GM19025 (cell line): Measurements from ENCODE around the gene RFNG.

Experiments
- ATAC-seq: cut with Tn5 transposase; IDR thresholded peaks from one replicate; pipeline ENCODE4 v1.9.1; 2021; ENCODE audit warnings: mild to moderate bottlenecking, low read depth, moderate library complexity; ENCODE audit not compliant: unreplicated experiment

The RFNG gene

DNA sequence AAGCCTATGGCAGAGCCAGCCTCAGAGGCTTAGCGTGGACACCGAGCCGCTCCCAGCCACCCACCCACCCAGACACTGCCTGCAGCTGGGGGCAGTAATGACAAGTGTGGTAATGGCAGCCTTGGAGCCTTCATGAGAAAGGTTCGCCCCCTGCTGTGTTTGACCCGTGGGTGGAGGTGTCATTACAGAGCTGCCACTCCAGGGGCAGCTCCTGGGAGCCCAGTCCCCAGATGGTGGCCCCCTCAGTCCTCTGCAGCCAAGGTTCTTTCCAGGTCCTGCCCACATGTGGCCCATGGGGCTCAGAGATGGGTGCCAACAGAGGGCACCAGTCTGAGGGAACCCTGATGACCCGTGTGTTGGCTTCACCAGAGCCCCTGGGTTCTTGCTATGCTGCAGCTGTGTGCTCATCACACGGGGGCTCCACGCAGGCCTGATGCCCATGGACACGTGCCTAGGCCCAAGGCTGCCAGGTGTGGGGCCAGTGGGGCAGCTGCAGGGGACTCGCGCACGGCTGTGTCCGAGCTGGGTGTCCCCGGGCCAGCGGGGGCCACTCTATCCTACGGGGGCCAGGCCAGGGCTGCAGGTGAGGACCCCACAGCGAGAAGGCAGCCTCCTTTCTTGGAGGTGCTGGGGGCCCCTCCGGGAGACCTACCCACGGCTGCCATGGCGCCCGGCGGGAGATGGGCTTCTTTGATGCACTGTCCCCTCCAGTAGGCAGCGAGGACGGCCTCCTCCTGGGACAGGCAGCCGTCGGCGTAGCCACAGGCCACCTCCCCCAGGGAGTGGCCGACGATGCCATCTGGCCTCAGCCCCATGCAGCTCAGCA is 38.3 kb upstream of the RFNG start:
- no peak for ATAC-seq

DNA sequence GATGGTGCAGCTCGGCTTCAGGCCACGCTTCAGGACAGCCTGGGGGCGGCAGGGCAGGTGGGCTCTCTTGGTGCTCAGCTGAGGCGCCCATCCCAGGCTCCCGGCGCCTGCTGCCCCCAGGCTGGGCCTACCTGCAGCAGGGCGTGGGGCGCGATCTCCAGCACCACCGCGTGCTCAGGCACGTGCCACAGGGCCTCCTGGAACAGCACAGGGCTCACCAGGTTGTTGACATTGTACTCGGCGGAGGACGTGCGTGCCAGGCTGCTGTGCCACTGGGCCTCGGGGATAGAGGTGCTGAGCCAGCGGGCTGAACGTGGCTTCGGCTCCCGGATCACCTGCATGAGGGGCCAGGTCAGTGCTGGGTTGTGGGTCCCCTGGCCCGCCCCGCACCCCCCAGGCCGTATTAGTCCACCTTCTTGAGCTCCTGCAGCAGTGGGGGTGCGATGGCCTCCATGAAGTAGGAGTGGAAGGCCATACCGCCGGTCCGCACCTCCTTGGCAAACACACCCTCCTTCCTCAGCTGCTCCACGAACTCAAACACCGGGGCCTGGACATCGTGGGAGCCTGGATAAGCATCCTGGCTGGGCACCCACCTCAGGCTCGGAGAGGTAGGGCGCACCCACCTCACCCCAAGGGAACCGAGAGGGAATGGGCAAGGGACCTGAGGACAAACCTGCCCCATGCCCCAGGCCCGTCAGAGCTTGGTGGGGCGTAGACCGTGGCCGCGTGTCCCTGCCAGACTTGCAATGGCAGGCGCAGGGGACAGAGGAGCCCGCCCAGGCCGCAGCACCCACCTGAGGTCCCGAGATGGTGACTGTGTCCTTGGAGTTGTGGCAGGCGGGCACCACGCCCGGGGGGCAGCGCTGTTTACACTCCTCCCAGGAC is 37.5 kb upstream of the RFNG start:
- no peak for ATAC-seq

DNA sequence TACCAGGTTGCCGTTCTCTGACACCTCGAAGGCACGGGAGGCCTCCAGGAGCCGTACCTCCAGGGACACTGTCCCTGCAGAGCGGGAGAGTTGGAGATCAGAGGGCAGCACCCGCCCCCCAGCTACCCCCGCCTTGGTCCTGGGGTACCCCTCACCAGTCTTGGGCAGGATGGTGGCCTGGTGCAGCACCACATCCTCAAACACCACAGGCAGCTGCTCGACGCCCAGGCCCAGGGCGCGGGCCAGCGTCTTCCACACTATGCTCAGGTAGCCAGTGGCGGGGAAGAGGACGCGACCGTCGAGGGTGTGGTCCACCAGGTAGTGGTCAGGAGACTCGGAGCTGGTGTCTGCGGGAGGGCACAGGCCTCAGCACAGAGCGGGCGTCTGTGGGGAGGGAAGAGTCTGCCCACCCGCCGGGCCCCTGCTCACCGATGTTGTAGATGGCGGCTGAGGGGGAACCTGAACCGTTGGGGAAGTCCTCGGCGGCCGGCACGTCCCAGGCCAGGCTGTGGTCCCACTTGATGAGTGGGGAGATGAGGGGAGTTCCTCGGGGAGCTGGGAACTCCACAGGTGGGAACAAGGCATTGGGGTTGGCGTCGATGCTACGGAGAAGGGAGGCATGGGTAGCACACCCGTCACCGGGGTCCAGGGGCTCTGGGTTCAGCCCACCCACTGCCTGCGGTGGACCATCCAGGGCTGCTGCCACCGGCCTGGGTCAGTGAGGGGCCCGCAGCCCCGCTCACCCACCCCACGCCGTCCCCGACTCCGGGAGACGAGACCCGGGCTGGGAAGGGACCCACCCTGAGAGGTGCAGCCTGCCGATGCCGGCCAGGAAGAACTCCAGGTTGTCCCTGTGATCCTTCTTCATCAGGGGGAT is 36.6 kb upstream of the RFNG start:
- ATAC-seq: no peak

DNA sequence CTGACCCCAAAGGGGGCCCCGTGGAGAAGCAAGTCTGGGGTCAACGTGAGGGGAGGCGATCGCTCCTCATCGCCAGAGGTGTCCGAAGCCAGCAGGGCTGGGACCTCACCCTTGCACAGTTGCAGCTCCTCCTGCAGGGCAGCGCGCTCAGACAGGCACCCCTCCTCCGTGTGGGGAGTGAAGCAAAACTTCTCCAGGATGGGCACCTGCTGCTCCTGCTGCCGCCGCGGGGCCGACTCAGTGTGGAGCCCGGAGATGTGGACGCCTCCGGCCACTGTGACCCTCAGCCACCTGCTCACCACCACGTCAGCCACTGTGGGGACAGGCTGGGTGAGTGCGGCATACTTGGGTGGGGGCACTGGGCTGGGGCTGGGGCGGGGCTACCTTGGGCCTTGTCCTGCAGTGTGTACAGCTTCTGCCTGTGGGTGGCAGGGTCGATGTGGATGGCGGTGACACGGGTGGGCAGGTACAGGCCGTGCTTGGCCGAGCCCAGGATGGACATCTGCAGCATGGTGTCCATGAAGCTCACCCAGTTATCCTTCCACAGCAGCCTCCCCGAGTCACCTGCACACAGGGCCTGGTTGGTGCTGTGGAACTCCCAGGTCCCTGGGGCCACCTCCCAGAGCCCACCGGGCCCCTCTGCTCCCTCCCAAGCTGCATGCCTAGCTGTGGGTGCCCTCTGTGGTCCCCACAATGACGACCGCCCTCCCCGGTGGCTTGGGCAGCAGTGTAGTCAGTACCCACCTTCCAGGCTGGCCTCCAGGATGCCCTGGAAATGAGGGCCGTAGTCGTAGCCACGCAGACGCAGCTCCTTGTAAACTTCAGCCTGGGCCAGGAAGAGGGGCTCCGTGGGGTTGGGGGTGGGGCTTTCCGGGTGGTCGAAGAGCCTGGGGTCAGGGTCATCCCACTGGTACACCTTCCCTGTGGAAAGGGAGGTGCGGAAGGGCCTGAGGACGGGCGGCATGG is 35.6 kb upstream of the RFNG start:
- ATAC-seq: no peak

DNA sequence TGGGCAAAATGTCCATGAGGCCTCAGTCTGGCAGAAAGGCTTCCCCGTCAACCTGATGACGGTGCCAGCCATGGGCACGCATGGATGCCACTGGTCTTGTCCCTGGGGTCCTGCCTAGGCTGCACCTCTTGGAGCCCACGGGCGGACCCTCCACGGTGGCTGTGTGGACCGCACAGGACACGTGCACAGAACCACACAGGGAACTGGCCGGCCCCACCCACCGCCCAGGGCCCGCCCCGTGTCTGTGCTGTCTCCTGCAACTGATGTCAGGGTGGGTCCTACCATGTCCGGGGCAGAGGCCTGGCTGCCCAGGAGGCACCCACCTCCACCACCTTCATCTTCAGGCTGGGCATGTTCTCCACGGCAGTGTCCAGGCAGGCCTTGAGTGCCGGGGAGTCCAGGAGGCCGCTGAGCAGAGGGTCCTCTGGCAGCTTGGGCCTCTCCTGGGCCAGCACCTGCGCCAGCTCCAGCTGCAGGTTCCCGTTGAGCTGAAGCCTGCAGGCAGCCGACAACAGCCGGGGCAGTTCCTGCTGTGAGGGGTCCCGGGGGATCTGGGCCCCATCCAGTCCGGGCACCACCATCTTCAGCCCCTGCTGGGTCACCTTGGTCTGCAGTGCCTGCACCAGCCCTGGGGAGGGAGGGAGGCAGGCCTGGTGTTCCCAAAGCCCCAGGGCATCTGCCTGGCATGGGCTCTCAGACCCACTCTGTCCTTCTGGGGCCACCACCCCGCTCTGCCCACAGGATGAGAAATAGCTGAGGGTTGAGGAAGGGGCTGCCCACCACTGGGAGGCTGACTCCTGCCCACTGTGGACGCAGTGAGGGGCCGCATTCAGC is 34.5 kb upstream of the RFNG start:
- ATAC-seq: no peak

DNA sequence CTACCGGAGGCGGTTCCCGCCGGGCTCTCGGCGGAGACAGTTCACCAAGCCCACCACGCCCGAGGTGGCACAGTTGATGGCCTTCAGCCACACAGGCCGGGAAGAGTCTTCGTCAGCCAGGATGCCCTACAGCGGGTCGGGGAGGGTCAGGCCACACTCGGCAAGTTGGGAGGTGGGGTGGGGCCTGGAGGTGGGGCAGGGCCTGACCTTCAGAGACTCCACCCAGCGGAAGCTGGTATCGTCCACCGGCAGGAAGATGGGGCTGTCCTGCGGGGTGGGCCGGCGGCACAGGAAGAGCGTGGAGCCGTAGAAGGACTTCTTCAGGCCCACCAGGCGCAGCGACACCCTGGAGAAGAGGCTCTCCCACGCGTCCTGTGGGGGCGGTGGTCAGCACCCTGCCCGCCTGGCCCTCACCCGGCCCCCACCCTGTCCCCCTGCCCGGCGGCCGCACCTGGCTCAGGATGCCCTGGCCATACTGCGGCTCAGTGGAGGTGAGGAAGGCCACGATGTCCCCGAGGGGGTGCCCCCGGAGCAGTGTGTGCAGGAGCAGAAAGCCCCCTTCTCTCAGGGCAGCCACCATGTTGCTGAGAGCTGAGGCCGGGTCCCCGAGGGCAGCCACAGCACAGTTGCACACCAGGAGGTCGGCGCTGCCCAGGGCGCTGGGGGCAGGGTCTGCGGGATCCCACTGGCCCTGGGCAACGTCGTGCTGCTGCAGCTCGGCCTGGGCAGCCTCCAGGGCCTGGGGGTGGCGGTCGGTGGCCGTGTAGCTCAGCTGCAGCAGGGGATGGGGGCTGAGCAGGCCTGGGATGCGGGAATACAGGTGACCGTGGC is 33.6 kb upstream of the RFNG start:
- ATAC-seq: no peak

DNA sequence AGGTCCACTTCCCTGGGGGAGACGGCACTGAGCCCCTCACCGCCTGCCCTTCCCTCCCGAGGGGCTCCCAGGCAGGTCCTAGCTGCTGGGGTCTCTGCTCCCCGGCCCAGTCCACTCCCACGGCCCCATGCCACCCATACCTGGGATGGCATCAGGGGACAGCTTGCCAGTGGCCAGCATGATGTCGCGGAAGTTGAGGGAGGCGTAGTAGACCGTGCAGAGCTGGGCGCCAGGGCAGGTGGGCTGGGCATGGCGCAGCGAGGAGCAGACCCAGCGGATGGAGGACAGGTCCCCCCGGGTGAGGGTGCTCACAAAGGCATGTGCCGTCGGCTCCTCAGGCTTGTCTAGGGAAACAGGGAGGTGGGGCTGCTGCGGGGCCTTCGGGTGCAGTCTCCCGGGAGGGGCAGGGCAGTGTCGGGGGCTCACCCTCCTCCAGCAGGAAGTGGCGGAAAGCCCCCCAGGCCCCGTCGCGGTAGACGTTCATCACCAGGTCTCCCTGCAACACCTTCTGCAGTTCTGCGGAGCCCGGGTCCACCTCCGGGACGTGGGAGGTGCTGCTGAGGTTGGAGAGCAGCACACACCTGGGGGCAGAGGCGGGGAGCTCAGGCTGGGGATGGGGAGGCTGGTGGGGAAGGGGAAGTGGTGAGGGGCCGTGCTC is 32.9 kb upstream of the RFNG start:
- no peak for ATAC-seq

DNA sequence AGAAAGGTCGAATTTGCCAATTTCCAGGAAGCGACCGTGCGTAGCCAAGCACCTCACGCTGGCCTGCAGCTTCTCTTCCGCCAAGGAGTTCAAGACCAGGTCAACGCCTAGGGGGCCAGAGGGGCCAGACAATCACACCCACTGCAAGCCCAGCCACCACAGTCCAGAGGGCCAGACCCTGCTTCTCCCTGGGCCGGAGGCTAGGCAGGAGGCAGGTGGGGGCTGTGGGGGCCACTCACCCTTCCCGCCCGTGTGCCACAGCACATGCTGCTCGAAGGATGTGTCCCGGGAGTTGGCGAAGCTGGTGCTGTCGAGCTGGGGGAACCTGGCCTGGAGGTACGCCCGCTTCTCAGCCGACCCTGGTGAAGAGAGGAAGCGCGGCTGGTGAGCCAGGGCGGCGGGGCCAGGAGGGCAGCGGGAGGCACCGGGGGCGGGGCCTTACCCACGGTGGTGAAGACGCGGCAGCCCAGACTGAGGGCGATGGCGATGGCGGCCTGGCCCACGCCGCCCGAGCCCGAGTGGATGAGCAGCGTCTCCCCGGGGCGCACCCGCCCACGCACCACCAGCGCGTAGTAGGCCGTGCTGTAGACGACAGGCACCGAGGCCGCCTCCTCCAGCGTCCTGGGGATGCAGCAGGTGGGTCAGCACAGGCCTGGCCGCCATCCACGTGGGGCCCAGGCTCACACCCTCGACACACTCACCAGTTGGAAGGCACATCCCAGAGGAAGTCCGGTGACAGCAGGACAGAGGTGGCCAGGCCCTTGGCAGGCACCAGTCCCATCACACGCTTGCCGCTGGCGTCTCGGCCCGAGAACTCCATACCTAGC is 32.1 kb upstream of the RFNG start:
- no peak for ATAC-seq

DNA sequence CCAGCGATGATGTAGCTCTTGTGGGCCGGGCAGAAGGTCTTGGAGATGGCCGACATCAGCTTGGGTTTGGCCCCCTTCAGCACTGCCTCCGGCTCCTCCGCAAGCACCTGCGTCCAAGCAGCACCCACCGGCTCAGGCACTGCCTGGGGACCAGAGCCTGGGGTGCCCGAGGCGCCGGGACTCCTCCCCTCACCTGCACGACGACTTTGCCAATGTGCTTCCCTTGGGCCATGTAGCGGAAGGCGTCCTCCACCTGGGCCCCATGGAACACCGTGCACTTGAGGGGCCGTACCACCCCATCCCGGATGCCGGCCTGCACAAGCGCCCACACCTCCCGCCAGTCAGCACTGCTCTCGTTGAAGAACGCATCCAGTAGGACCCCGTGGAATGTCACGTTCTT is 31.4 kb upstream of the RFNG start:
- ATAC-seq: no peak

DNA sequence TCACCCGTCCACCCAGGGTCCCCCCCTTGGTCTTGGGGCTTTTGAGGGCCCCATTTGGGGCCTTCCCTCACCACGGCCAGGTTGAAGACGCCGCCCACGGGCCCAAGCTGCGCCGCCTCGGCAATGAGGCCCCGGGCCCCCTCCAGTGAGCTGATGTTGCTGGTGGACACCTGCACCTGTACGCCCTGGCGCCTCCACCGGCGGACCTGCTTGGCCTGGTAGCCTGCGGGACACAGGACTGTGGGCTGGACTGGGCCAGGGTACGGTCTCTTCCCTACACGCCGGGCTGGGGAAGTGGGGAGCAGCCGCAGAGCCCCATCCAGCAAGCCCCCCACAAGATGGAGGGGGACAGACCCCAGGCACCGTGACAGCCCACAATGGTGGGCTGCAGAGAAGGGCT is 30.8 kb upstream of the RFNG start:
- no peak for ATAC-seq

DNA sequence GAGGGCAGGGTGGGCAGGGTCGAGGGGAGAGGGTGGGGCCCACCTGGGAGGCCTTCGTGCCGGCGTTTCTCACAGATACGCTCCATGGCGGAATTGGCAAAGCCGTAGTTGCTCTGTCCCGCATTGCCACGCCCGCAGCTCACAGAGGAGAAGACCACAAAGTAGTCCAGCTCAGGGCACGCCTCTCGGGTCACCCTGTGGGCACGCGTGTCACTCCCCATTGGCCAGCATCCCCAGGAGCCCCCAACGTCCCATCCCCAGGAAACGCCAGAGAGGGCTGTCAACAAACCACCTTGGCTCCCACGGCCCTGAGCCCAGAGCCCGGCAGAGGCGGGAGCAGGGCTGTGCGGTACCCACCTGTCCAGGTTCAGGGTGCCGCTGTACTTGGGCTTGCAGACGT is 30.4 kb upstream of the RFNG start:
- no peak for ATAC-seq

DNA sequence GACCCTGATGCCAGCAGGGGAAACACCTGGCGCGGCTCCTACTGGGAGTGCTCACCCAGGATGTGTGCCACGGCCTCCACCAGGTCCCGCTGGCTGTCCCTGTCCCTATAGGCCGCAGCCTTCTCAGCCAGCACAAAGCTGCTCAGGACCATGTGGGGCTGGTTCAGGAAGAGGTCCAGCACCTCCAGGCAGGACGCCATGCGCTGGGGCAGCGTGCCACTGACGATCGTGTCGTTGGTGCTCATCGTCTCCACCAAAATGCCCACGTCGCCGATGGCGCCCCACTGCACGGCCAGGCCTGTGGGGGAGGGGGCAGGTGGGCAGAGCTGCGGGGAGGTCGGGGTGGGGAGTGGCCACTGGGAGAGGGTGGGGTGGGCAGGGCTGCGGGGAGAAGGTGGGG is 29.9 kb upstream of the RFNG start:
- ATAC-seq: no peak

DNA sequence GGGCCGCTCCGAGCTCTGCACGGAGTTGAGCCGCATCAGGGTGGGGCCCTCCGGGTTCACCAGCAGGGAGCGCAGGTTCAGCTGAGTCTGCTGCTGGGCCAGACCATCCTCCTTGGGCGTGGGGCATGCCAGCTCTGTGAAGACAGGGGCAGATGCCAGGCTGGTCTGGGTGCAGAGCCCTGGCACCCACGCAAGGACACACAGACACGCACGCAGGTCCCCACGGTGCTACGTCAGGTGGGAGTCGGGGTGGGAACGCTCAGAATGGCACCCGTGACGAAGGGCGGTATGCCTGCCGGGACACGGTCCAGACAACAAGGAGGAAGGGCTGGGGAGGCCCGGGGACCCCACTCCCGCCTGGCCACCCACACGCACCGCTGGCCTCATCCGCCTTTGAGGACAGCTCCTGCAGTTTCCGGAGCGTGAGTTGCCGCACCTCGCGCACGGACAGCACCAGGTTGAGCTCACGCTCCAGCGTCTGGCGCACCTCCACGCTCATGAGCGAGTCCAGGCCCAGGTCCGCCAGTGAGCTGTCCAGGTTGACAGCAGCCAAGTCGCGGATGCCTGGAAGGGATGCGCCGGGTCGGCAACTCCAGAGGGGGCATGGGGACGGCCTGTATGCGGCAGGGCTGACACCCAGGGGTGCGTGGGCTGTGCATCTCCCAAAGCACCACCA is 29.3 kb upstream of the RFNG start:
- no peak for ATAC-seq

DNA sequence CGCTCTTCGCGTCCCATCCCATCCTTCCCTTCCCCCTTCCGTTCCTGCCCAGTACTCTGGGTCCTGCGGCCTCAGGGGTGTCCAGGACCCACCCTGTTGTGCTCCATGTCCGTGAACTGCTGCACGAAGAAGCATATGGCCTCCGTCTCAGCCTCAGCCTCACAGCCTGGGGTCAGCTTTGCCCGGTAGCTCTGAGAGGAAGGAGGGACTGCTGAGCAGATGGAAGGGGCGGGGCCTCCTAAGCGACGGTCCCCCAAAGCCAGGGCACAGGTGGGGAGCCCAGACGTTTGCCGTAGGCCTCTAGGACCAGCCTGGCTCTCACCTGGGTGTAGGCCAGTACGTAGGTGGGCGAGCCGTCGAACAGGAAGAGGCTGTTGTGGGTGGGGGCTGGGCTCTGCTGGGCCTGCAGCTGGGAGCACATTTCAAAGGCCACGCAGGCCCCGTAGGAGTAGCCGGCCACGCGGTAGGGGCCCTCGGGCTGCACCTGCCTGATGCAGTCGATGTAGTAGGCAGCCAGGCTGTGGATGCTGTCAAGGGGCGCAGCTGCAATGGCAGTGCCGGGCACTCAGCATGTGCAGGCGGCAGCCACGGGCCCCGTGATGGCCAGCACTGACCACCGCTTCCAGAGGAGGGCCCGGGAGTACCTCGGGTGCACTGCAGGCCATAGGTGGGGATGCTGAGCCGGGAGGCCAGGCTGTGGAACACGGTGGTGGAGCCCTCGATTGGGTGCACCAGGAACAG is 28.6 kb upstream of the RFNG start:
- ATAC-seq: no peak

DNA sequence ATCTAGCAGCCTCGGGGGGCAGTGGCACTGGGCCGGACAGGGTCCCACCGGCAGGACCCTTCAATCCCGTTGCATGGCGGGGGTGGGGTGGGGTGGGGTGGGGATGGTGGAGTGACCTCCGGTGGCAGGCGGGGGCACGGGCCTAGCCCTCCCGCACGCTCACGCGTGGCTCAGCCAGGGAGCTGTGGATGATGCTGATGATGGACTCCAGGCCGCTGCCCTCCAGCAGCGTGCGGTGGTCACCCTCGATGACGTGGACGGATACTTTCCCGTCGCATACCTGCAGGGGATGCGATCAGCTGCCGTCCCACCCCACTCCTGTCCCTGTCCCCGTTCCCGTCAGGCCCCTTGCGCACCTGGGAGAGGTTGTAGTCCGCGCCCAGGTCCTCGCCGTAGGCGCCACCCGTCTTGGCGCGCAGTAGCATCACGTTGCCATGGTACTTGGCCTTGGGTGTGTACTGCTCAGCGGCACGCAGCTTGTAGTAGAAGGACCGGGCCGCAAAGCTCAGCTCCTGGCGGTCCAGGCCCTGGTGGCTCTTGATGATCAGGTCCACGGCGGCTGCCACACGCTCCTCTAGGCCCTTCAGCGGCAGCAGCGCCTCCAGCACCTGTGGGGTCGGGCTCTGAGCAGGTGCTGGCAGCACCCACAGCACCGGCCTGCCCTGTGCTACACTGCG is 27.5 kb upstream of the RFNG start:
- ATAC-seq: no peak
